H1 (cell line): ENCODE measurements around the gene LIMS1. TPM values are rescaled to one million over a fixed set of nuclear protein-coding genes. Genes with fewer than 3 reads are reported as not detected.

Source experiments
- CTCF ChIA-PET: fragments of 300-600 bp; sonication (Branson Sonifier 250); formaldehyde crosslinking; loops from one replicate; lab custom pipeline; 2021; ENCODE audit not compliant: partially characterized antibody; lab: Charles Lee
- POLR2A ChIA-PET: fragments of 300-600 bp; sonication (Branson Sonifier 250); formaldehyde crosslinking; loops from one replicate; lab custom pipeline; 2021; ENCODE audit warnings: inconsistent platforms; ENCODE audit not compliant: partially characterized antibody; lab: Charles Lee
- DNase-seq, 2 experiments: peaks; one replicate each; pipeline versions ENCODE4 v3.0.0 to v3.0.0-alpha.2; 2010 to 2022; ENCODE audit warnings: low spot score in 2 of 2, low read depth in 1 of 2, mixed read lengths in 1 of 2
- FAIRE-seq: peaks from 2 replicates; lab custom pipeline; 2011; peaks lifted over from hg19 to GRCh38; lab: Jason Lieb, UNC
- H2AFZ ChIP-seq: 2 replicates; pipeline ENCODE4 v1.8.1; 2012; ENCODE audit warnings: low read length, inconsistent platforms
- H2AK5ac ChIP-seq: 2 replicates; pipeline ENCODE4 v1.6.1; 2013; ENCODE audit warnings: low read depth, low read length
- H2BK120ac ChIP-seq: replicated peaks from 2 replicates; pipeline ENCODE3; 2013; ENCODE audit warnings: low read depth, low read length, inconsistent platforms
- H2BK12ac ChIP-seq: 2 replicates; pipeline ENCODE4 v1.6.1; 2013; ENCODE audit warnings: low read depth, low read length
- H2BK15ac ChIP-seq: 2 replicates; pipeline ENCODE4 v1.6.1; 2013; ENCODE audit warnings: low read length
- H2BK20ac ChIP-seq: 2 replicates; pipeline ENCODE4 v1.6.1; 2013; ENCODE audit warnings: low read length
- H2BK5ac ChIP-seq: 2 replicates; pipeline ENCODE4 v1.6.1; 2013; ENCODE audit warnings: low read depth, low read length
- H3K14ac ChIP-seq: 2 replicates; pipeline ENCODE4 v1.6.1; 2013; ENCODE audit warnings: inconsistent platforms; ENCODE audit not compliant: insufficient read length
- H3K18ac ChIP-seq: 2 replicates; pipeline ENCODE4 v1.6.1; 2013; ENCODE audit warnings: low read length; ENCODE audit errors: extremely low read depth
- H3K23ac ChIP-seq: 2 replicates; pipeline ENCODE4 v1.6.1; 2013; ENCODE audit warnings: inconsistent platforms; ENCODE audit not compliant: insufficient read length
- H3K23me2 ChIP-seq: 2 replicates; pipeline ENCODE4 v1.6.1; 2013; ENCODE audit warnings: low read depth, low read length
- H3K27ac ChIP-seq: 2 replicates; pipeline ENCODE4 v1.6.1; 2011; ENCODE audit warnings: low read depth, low read length, inconsistent platforms
- H3K27me3 ChIP-seq, 4 experiments: replicated peaks in 1 of 4; 1 replicate in 1 of 4; 2 replicates in 3 of 4; pipeline versions ENCODE4 v1.6.1 to v1.8.1; 2011 to 2013; ENCODE audit warnings: low read length in 3 of 4, mild to moderate bottlenecking in 3 of 4, inconsistent platforms in 2 of 4, mixed read lengths in 2 of 4, moderate library complexity in 1 of 4; ENCODE audit not compliant: control insufficient read depth in 3 of 4, insufficient read depth in 3 of 4; ENCODE audit errors: extremely low read depth in 1 of 4
- H3K36me3 ChIP-seq, 4 experiments: 2 replicates each; pipeline versions ENCODE4 v1.6.1 to v1.8.1; 2011 to 2013; ENCODE audit warnings: mild to moderate bottlenecking in 4 of 4, low read length in 3 of 4, moderate library complexity in 2 of 4, control low read depth in 1 of 4, inconsistent platforms in 1 of 4; ENCODE audit not compliant: insufficient read depth in 4 of 4, control insufficient read depth in 2 of 4
- H3K4ac ChIP-seq: replicated peaks from 2 replicates; pipeline ENCODE3; 2013; ENCODE audit warnings: low read length, low read depth, mixed read lengths, inconsistent platforms; ENCODE audit not compliant: insufficient read length
- H3K4me1 ChIP-seq, 4 experiments: replicated peaks in 1 of 4; 1 replicate in 1 of 4; 2 replicates in 3 of 4; pipeline versions ENCODE4 v1.6.1 to v1.8.1; 2011 to 2013; ENCODE audit warnings: low read length in 3 of 4, inconsistent platforms in 2 of 4, mixed read lengths in 1 of 4; ENCODE audit not compliant: insufficient read depth in 4 of 4, control insufficient read depth in 3 of 4
- H3K4me2 ChIP-seq, 2 experiments: 2 replicates each; pipeline versions ENCODE4 v1.6.1 to v1.8.1; 2011 to 2013; ENCODE audit warnings: low read depth in 2 of 2, low read length in 2 of 2, control low read depth in 1 of 2, inconsistent platforms in 1 of 2, mild to moderate bottlenecking in 1 of 2; ENCODE audit not compliant: insufficient read depth in 1 of 2
- H3K4me3 ChIP-seq, 4 experiments: fragments of 200-600, 300-600 bp in 1 of 4; sonication (generic), shearing (Covaris generic), sonication (Bioruptor Twin) in 1 of 4; 2 replicates each; pipeline versions ENCODE4 v1.5.1 to v1.8.1; 2011 to 2016; ENCODE audit warnings: low read length in 4 of 4, low read depth in 3 of 4, control low read depth in 2 of 4, inconsistent platforms in 2 of 4, mild to moderate bottlenecking in 2 of 4, mixed read lengths in 1 of 4, moderate library complexity in 1 of 4; ENCODE audit not compliant: insufficient read depth in 2 of 4; ENCODE audit errors: extremely low read depth in 1 of 4
- H3K56ac ChIP-seq: replicated peaks from 2 replicates; pipeline ENCODE3; 2013; ENCODE audit warnings: low read depth, mild to moderate bottlenecking, mixed read lengths, low read length, inconsistent platforms; ENCODE audit not compliant: insufficient read length
- H3K79me1 ChIP-seq: 2 replicates; pipeline ENCODE4 v1.6.1; 2013; ENCODE audit warnings: low read depth, low read length, control low read depth
- H3K79me2 ChIP-seq, 2 experiments: 2 replicates each; pipeline versions ENCODE4 v1.6.1 to v1.8.1; 2012 to 2013; ENCODE audit warnings: low read length in 2 of 2, mild to moderate bottlenecking in 2 of 2, inconsistent platforms in 1 of 2; ENCODE audit not compliant: insufficient read depth in 2 of 2, control insufficient read depth in 1 of 2
- H3K9ac ChIP-seq, 4 experiments: replicated peaks in 1 of 4; 1 replicate in 1 of 4; 2 replicates in 3 of 4; pipeline versions ENCODE4 v1.6.1 to v1.8.1; 2011 to 2013; ENCODE audit warnings: low read depth in 3 of 4, low read length in 3 of 4, control low read depth in 2 of 4, mild to moderate bottlenecking in 2 of 4, moderate library complexity in 2 of 4, inconsistent platforms in 1 of 4; ENCODE audit errors: extremely low read depth in 1 of 4
- H3K9me3 ChIP-seq, 2 experiments: 2 replicates each; pipeline versions ENCODE4 v1.6.1 to v1.8.1; 2012 to 2013; ENCODE audit warnings: mild to moderate bottlenecking in 2 of 2, moderate library complexity in 2 of 2, control low read depth in 1 of 2, inconsistent platforms in 1 of 2, low read depth in 1 of 2, low read length in 1 of 2, mixed read lengths in 1 of 2; ENCODE audit not compliant: insufficient read depth in 2 of 2
- H4K20me1 ChIP-seq, 2 experiments: replicated peaks in 1 of 2; 2 replicates each; pipeline versions ENCODE3 to v1.8.1; 2011 to 2013; ENCODE audit warnings: inconsistent platforms in 2 of 2, low read length in 2 of 2, mild to moderate bottlenecking in 1 of 2; ENCODE audit not compliant: insufficient read depth in 2 of 2, control insufficient read depth in 1 of 2
- H4K5ac ChIP-seq: 2 replicates; pipeline ENCODE4 v1.6.1; 2013; ENCODE audit warnings: low read length, low read depth, mixed read lengths, inconsistent platforms; ENCODE audit not compliant: insufficient read length
- H4K8ac ChIP-seq: 2 replicates; pipeline ENCODE4 v1.8.0; 2013; ENCODE audit warnings: mild to moderate bottlenecking, moderate library complexity, low read length, inconsistent platforms; ENCODE audit not compliant: insufficient read depth; ENCODE audit errors: extremely low read depth
- H4K91ac ChIP-seq: replicated peaks from 2 replicates; pipeline ENCODE3; 2013; ENCODE audit warnings: low read length, mixed read lengths, inconsistent platforms; ENCODE audit not compliant: insufficient read length
- CBX5 ChIP-seq: fragments of 300-800, 300-1000 bp; sonication (generic); IDR thresholded peaks from 2 replicates; pipeline ENCODE4 v1.7.1; 2016; ENCODE audit warnings: antibody characterized with exemption, low read length, low read depth
- CHD1 ChIP-seq: IDR thresholded peaks from 2 replicates; pipeline ENCODE4 v1.6.1; 2012; ENCODE audit warnings: low read depth, low read length, improper control_type of control experiment
- EZH2 ChIP-seq: fragments of 200-600 bp; sonication (generic); IDR thresholded peaks from 2 replicates; pipeline ENCODE4 v1.7.1; 2012; ENCODE audit warnings: low read depth, mild to moderate bottlenecking, moderate library complexity, low read length, inconsistent platforms; ENCODE audit not compliant: severe bottlenecking
- GTF2F1 ChIP-seq: IDR thresholded peaks from 2 replicates; pipeline ENCODE4 v1.6.1; 2012; ENCODE audit warnings: low read depth, low read length, improper control_type of control experiment, borderline replicate concordance
- JUND ChIP-seq: IDR thresholded peaks from 2 replicates; pipeline ENCODE4 v1.6.1; 2011; ENCODE audit warnings: mild to moderate bottlenecking, improper control_type of control experiment, low read length
- NRF1 ChIP-seq: IDR thresholded peaks from 2 replicates; pipeline ENCODE4 v1.6.1; 2011; ENCODE audit warnings: mild to moderate bottlenecking, low read depth, low read length, improper control_type of control experiment
- RNF2 ChIP-seq: fragments of 200-900, 300-1000 bp; sonication (generic); IDR thresholded peaks from 2 replicates; pipeline ENCODE4 v1.7.1; 2016; ENCODE audit warnings: borderline replicate concordance, low read depth, mild to moderate bottlenecking, antibody characterized with exemption, low read length; ENCODE audit not compliant: poor library complexity, severe bottlenecking; ENCODE audit errors: missing control alignments
- SIRT6 ChIP-seq: IDR thresholded peaks from one replicate; pipeline ENCODE4 v1.7.1; 2012; ENCODE audit warnings: low read length, inconsistent platforms
- SIX5 ChIP-seq: IDR thresholded peaks from 2 replicates; pipeline ENCODE4 v1.6.1; 2011; ENCODE audit warnings: mild to moderate bottlenecking, low read depth, low read length
- SP2 ChIP-seq: IDR thresholded peaks from 2 replicates; pipeline ENCODE4 v1.6.1; 2012; ENCODE audit warnings: mild to moderate bottlenecking, low read length, inconsistent platforms
- TEAD4 ChIP-seq: IDR thresholded peaks from 2 replicates; pipeline ENCODE4 v1.6.1; 2012; ENCODE audit warnings: low read depth, low read length, inconsistent platforms, mixed read lengths
- WGBS, 2 experiments: shearing (Covaris generic) in 1 of 2; methylation state at CpG; one replicate each; pipeline versions ENCODE4 v1.1.6 to v1.1.7; 2013 to 2015; ENCODE audit warnings: low lambda C conversion rate in 2 of 2, mixed read lengths in 2 of 2, inconsistent platforms in 1 of 2, low coverage in 1 of 2, missing lambda C conversion rate in 1 of 2; ENCODE audit not compliant: insufficient replicate concordance in 2 of 2, insufficient coverage in 1 of 2, insufficient read length in 1 of 2; ENCODE audit errors: extremely low coverage in 1 of 2, missing lambda C conversion rate in 1 of 2; 5-methylcytosine and 5-hydroxymethylcytosine counted together
- polyA plus RNA-seq, 7 experiments: library from polyadenylated mRNA; depleted of rRNA in 3 of 7; stranded (reverse) in 5 of 7; unstranded in 2 of 7; fragments of >200 nt in 5 of 7; fragments of 200-250 nt in 2 of 7; gene quantifications; 1 replicate in 5 of 7; 2 replicates in 1 of 7; 4 replicates in 1 of 7; pipeline versions ENCODE4 v1.2.1 to v1.2.3, GENCODE V29; 2011 to 2013; ENCODE audit warnings: missing spikeins in 2 of 7, mixed read lengths in 2 of 7
- total RNA-seq: library from RNA; stranded (reverse); fragmentation: NEBNext Ultra II Directional; extraction: Animal tissue kit (Norgen Biotek cat#: 25700); gene quantifications from 2 replicates; pipeline ENCODE4 v1.2.1, GENCODE V29; 2021

The LIMS1 gene
- total and polyA plus RNA-seq, 2 of the 8 experiments (the other 6 are each of a cell fraction or from before 2014, with no cell fraction given) = 24.1 to 36.7 TPM

DNA sequence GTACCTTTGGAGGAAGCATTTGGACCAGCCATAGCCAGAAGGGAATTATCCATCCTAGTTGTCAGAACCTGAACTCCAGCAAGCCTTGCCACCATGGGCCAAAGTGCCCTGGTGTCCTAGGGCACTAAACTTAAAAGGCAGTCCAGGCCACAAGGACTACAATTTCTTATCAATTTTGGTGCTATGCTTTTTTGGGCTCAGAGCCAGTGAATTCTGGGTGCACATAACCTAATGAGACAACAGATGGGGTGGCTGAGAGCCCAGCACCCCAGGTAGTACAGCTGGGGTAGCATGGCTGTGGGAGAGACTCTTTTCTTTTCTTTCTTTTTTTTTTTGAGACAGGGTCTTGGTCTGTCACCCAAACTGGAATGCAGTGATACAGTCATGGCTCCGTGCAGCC is 170.6 kb downstream of the LIMS1 start:
- no peak overlapping the region for H3K56ac ChIP-seq
- WGBS, 2 experiments = 100% methylated on average over 1 of the region's 1 CpG; no CpG with 5 or more reads in 1 of the 2 experiments
- CTCF ChIA-PET = no interaction called here
- no peaks in the 10 kb centered on the region for H3K23me2 ChIP-seq
- no peak overlapping the region for H3K14ac ChIP-seq
- no peak overlapping the region for H2AK5ac ChIP-seq
- POLR2A ChIA-PET = no interaction called here
- no peak overlapping the region for H3K27ac ChIP-seq
- H3K36me3 ChIP-seq = no peaks in the 10 kb centered on the region
- no peaks in the 10 kb centered on the region for H3K4me1 ChIP-seq
- H3K79me2 ChIP-seq = no peaks in the 10 kb centered on the region
- H3K9ac ChIP-seq = no peak overlapping the region
- no peaks in the 10 kb centered on the region for H3K27me3 ChIP-seq
- DNase-seq (no peak), FAIRE-seq (no peak)
- H2BK120ac ChIP-seq = no peak overlapping the region
- no peak overlapping the region for H3K4me2 ChIP-seq
- no peak overlapping the region for H3K4me3 ChIP-seq
- no peak overlapping the region for H3K23ac ChIP-seq
- H2BK5ac ChIP-seq = no peak overlapping the region
- no peak overlapping the region for H2BK15ac ChIP-seq
- no peaks in the 10 kb centered on the region for H4K20me1 ChIP-seq
- no peak overlapping the region for H3K18ac ChIP-seq
- TF ChIP-seq GTF2F1 (no peak), TEAD4 (no peak), JUND (no peak), SIRT6 (no peak), NRF1 (no peak), CHD1 (no peak), RNF2 (no peak), CBX5 (no peak), SP2 (no peak), EZH2 (no peak), SIX5 (no peak)
- no peak overlapping the region for H4K5ac ChIP-seq
- H2AFZ ChIP-seq = no peak overlapping the region
- H2BK12ac ChIP-seq = no peak overlapping the region
- no peaks in the 10 kb centered on the region for H3K79me1 ChIP-seq
- H4K91ac ChIP-seq = no peak overlapping the region
- no peak overlapping the region for H2BK20ac ChIP-seq
- H4K8ac ChIP-seq = no peak overlapping the region
- no peaks in the 10 kb centered on the region for H3K9me3 ChIP-seq
- H3K4ac ChIP-seq = no peak overlapping the region
